Smooth muscle cell (in vitro differentiated cells): Measurements from ENCODE around the gene RAC2. TPM values are rescaled to one million over a fixed set of nuclear protein-coding genes. Genes with fewer than 3 reads are reported as not detected.

Experiments used
- DNase-seq: peaks from one replicate; lab custom pipeline; 2025; ENCODE audit not compliant: unreplicated experiment; lab: John Stamatoyannopoulos, UW
- H2AFZ ChIP-seq: fragments of 200-600 bp; sonication (generic); 2 replicates; pipeline ENCODE4 v1.6.0; 2016; ENCODE audit warnings: antibody characterized with exemption, low read depth, mild to moderate bottlenecking
- H3F3A ChIP-seq: fragments of 200-600 bp; sonication (generic); 2 replicates; pipeline ENCODE4 v1.6.0; 2017; ENCODE audit warnings: antibody characterized with exemption, low read depth
- H3K27ac ChIP-seq: fragments of 200-600 bp; sonication (generic); 2 replicates; pipeline ENCODE4 v1.5.1; 2016; ENCODE audit warnings: low read depth, mild to moderate bottlenecking
- H3K27me3 ChIP-seq: fragments of 200-600 bp; sonication (generic); 2 replicates; pipeline ENCODE4 v1.6.1; 2016; ENCODE audit warnings: low read depth, mild to moderate bottlenecking
- H3K36me3 ChIP-seq: fragments of 200-600 bp; sonication (generic); 2 replicates; pipeline ENCODE4 v1.5.1; 2016; ENCODE audit warnings: low read depth
- H3K4me1 ChIP-seq: fragments of 200-600 bp; sonication (generic); 2 replicates; pipeline ENCODE4 v1.5.1; 2016; ENCODE audit warnings: low read depth
- H3K4me2 ChIP-seq: fragments of 200-600 bp; sonication (generic); 2 replicates; pipeline ENCODE4 v1.6.0; 2016; ENCODE audit warnings: mild to moderate bottlenecking
- H3K4me3 ChIP-seq: fragments of 200-600 bp; sonication (generic); 2 replicates; pipeline ENCODE4 v1.5.1; 2016; ENCODE audit warnings: mild to moderate bottlenecking
- H3K79me2 ChIP-seq: fragments of 200-600 bp; sonication (generic); 2 replicates; pipeline ENCODE4 v1.6.0; 2016; ENCODE audit warnings: low read depth, mild to moderate bottlenecking
- H3K9ac ChIP-seq: fragments of 200-600 bp; sonication (generic); 2 replicates; pipeline ENCODE4 v1.6.0; 2016; ENCODE audit warnings: low read depth
- H3K9me3 ChIP-seq: fragments of 200-600 bp; sonication (generic); replicated peaks from 2 replicates; pipeline ENCODE4 v1.5.1; 2016; ENCODE audit warnings: low read depth
- H4K20me1 ChIP-seq: fragments of 200-600 bp; sonication (generic); 2 replicates; pipeline ENCODE4 v1.6.0; 2016; ENCODE audit warnings: low read depth
- WGBS: methylation state at CpG from one replicate; pipeline ENCODE4 v1.1.7; 2016; ENCODE audit warnings: low lambda C conversion rate; 5-methylcytosine and 5-hydroxymethylcytosine counted together
- polyA plus RNA-seq: library from polyadenylated mRNA; unstranded; fragments of >200 nt; fragmentation: Nextera tagmentation; extraction: Ambion mirVana; gene quantifications from 2 replicates; pipeline ENCODE4 v1.2.1, GENCODE V29; 2016
- total RNA-seq: library from RNA; depleted of rRNA; stranded (reverse); fragments of >200 nt; gene quantifications from 2 replicates; pipeline ENCODE4 v1.2.3, GENCODE V29; 2014
- TF ChIP-seq, protein P1 (sequence below): fragments of 200-600 bp; sonication (generic); IDR thresholded peaks from 2 replicates; pipeline ENCODE4 v1.5.1; 2017; ENCODE audit warnings: borderline replicate concordance, mild to moderate bottlenecking, antibody characterized with exemption; ENCODE audit not compliant: insufficient read depth, poor library complexity, severe bottlenecking

Gene RAC2
- total and polyA plus RNA-seq, 2 experiments from 2014 or later: 3.6 to 4.0 TPM

DNA sequence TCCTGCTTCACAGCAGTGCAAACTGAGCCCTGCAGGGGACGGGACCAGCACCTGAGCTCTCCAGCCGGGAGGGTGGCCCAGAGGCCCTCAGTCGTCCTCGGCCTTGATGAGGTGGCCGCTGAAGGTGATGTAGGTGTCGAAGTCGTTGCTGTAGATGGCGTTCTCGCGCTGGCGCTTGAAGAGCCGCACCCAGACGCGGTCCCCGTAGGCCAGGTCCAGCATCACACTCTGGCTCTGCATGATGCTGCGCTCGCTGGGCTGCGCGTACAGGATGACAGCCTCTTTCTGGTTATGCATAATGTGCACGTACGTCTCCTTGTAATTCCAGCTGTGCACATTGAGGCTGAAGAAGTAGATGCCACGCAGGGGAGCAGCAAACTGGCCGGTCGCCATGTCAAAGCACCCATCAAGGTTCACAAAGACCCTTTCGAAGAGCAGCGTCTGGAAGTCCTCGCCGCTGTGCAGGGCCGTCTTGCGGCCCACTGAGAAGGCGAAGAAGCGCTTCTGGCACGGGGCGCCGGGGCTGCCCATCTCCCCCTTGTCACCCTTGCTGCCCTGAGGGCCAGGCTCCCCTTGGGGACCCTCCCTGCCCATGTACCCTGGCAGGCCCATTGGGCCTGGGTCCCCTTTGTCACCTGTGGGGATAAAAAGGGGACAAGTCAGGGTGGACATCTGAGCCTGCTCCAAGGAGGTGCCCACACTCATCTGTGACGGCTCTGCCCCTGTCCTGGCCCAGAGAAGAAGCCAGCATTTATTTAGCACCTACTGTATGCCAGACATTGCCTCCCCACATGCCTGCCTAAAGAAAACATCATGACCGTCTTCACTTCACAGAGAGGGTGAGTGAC lies 61.7 kb downstream of the RAC2 start:
- H4K20me1 ChIP-seq: no peaks in the 10 kb centered on the region
- no peak overlapping the region for H3K9ac ChIP-seq
- no peaks in the 10 kb centered on the region for H3K9me3 ChIP-seq
- H3K4me3 ChIP-seq: no peak overlapping the region
- no peaks in the 10 kb centered on the region for H3K27me3 ChIP-seq
- no peak overlapping the region for H3K27ac ChIP-seq
- H2AFZ ChIP-seq: no peak overlapping the region
- 92% methylated on average over 37 of the region's 37 CpGs for WGBS
- peaks cover 26% of the 10 kb centered on the region for H3K4me1 ChIP-seq
- TF ChIP-seq, protein P1, sequence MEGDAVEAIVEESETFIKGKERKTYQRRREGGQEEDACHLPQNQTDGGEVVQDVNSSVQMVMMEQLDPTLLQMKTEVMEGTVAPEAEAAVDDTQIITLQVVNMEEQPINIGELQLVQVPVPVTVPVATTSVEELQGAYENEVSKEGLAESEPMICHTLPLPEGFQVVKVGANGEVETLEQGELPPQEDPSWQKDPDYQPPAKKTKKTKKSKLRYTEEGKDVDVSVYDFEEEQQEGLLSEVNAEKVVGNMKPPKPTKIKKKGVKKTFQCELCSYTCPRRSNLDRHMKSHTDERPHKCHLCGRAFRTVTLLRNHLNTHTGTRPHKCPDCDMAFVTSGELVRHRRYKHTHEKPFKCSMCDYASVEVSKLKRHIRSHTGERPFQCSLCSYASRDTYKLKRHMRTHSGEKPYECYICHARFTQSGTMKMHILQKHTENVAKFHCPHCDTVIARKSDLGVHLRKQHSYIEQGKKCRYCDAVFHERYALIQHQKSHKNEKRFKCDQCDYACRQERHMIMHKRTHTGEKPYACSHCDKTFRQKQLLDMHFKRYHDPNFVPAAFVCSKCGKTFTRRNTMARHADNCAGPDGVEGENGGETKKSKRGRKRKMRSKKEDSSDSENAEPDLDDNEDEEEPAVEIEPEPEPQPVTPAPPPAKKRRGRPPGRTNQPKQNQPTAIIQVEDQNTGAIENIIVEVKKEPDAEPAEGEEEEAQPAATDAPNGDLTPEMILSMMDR: no peak
- no peak for DNase-seq
- H3K4me2 ChIP-seq: no peak overlapping the region
- no peaks in the 10 kb centered on the region for H3K79me2 ChIP-seq
- no peaks in the 10 kb centered on the region for H3K36me3 ChIP-seq
- peaks cover 5% of the 10 kb centered on the region for H3F3A ChIP-seq

DNA sequence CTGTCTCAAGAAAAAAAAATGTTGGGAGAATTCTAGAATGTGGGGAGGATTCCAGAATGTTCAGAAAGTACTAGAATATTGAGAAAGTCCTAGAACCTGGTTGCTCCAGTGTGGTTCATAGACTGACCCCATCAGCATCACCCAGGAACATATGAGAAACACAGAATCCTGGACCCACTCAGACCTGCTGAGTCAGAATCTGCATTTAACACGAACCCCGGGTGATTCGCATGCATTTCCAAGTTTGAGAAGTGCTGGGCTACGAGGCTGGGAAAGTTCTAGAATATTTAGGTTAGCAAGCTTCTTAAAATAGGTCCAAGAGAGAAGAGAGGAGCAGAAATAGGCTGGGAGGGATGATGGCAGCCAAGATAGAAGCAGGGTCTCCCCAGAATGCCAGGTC lies 62.4 kb downstream of the RAC2 start:
- H3K4me2 ChIP-seq: no peak overlapping the region

DNA sequence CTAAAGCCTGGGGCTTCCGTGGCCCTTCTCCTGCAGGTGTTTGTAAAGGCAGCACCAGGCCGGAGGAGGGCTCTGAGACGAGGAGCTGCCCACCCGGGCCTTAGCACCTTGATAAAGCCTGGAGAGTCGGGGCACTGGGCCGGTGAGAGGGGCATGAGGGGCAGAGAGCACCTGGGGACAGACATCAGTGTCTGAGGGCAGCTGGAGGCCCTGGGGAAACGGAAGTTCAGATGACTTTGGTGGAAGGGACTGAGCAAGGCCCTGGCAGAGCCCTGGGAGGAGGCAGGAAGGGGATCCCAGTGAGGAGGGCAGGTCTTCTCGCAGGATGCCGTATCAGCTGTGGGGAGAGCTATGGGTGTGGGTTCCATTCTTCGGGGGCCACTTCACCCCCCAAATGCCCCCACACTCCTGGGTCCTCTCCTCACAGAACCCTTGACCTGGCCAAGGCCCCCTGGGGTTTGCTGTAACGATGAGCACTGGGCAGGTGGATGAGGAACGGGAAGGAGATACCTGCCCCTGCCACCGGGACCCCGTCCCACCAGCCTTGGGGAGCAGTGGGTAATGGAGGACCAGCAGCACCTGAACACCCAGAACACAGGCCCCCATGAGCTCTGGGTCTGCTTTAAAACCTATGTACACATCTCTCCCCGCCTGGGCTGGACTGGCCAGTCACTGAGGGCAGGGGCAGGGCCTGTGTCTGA lies 63.4 kb downstream of the RAC2 start:
- no peaks in the 10 kb centered on the region for H3K27me3 ChIP-seq
- TF ChIP-seq, protein P1: no peak
- no peaks in the 10 kb centered on the region for H4K20me1 ChIP-seq
- H3K36me3 ChIP-seq: no peaks in the 10 kb centered on the region
- H2AFZ ChIP-seq: no peak overlapping the region
- no peak overlapping the region for H3K4me3 ChIP-seq
- H3K4me1 ChIP-seq: peaks cover 32% of the 10 kb centered on the region
- H3K9me3 ChIP-seq: no peaks in the 10 kb centered on the region
- H3K4me2 ChIP-seq: no peak overlapping the region
- no peaks in the 10 kb centered on the region for H3K79me2 ChIP-seq
- DNase-seq: no peak
- no peak overlapping the region for H3K9ac ChIP-seq
- no peak overlapping the region for H3K27ac ChIP-seq
- whole genome bisulfite sequencing: 90% methylated on average over 15 of the region's 15 CpGs
- H3F3A ChIP-seq: peaks cover 5% of the 10 kb centered on the region

More for the DNA sequence above, 62.4 kb downstream of the RAC2 start:
- H3K4me1 ChIP-seq: peaks cover 28% of the 10 kb centered on the region
- no peak overlapping the region for H3K4me3 ChIP-seq
- no peaks in the 10 kb centered on the region for H3K79me2 ChIP-seq
- H3K36me3 ChIP-seq: no peaks in the 10 kb centered on the region
- H4K20me1 ChIP-seq: no peaks in the 10 kb centered on the region
- no peak for DNase-seq
- WGBS: 82% methylated on average over 4 of the region's 4 CpGs
- H3K9me3 ChIP-seq: no peaks in the 10 kb centered on the region
- H3K27me3 ChIP-seq: no peaks in the 10 kb centered on the region
- H3K27ac ChIP-seq: no peak overlapping the region
- H3K9ac ChIP-seq: no peak overlapping the region
- H2AFZ ChIP-seq: no peak overlapping the region
- peaks cover 5% of the 10 kb centered on the region for H3F3A ChIP-seq
- TF ChIP-seq, protein P1: no peak
